Kidney (tissue), 14 donors: ENCODE data around the gene NRXN3. TPM values are rescaled to one million over a fixed set of nuclear protein-coding genes. Genes with fewer than 3 reads are reported as not detected.

Source experiments
- DNase-seq, 5 donors: peaks; one replicate each; pipeline ENCODE4 v3.0.0-alpha.2; 2013 to 2020
- FAIRE-seq: peaks from 2 replicates; lab custom pipeline; 2012; peaks lifted over from hg19 to GRCh38; lab: Jason Lieb, UNC
- H3K27ac ChIP-seq, 2 donors: one replicate each; pipeline ENCODE4 v1.7.0; 2013; ENCODE audit warnings: low read depth in 2 of 2, low read length in 2 of 2, inconsistent platforms in 1 of 2
- H3K27me3 ChIP-seq: one replicate; pipeline ENCODE4 v1.7.1; 2013; ENCODE audit warnings: low read length, inconsistent platforms; ENCODE audit not compliant: control insufficient read depth, insufficient read depth
- H3K36me3 ChIP-seq, 3 donors: one replicate each; pipeline versions ENCODE4 v1.7.0 to v1.7.1; 2013; ENCODE audit warnings: low read length in 3 of 3, control low read depth in 1 of 3, inconsistent platforms in 1 of 3; ENCODE audit not compliant: insufficient read depth in 3 of 3, control insufficient read depth in 2 of 3
- H3K4me1 ChIP-seq, 3 donors: one replicate each; pipeline versions ENCODE4 v1.7.0 to v1.7.1; 2013; ENCODE audit warnings: low read length in 3 of 3, inconsistent platforms in 1 of 3, low read depth in 1 of 3; ENCODE audit not compliant: control insufficient read depth in 2 of 3, insufficient read depth in 2 of 3
- H3K4me3 ChIP-seq, 3 donors: one replicate each; pipeline versions ENCODE4 v1.7.0 to v1.8.1; 2013; ENCODE audit warnings: low read length in 3 of 3, control low read depth in 1 of 3, inconsistent platforms in 1 of 3
- H3K9ac ChIP-seq, 3 donors: one replicate each; pipeline versions ENCODE4 v1.7.0 to v1.7.1; 2013; ENCODE audit warnings: low read length in 3 of 3, control low read depth in 1 of 3, inconsistent platforms in 1 of 3
- H3K9me3 ChIP-seq, 3 donors: one replicate each; pipeline versions ENCODE4 v1.7.0 to v1.7.1; 2013; ENCODE audit warnings: low read length in 3 of 3, control low read depth in 1 of 3, inconsistent platforms in 1 of 3; ENCODE audit not compliant: control insufficient read depth in 2 of 3, insufficient read depth in 1 of 3
- CTCF ChIP-seq: IDR thresholded peaks from 3 replicates; pipeline ENCODE4 v1.5.1; 2012; ENCODE audit warnings: mild to moderate bottlenecking, moderate library complexity, borderline replicate concordance; ENCODE audit not compliant: insufficient read depth; ENCODE audit errors: extremely low read depth
- intact Hi-C: fragments of 100-400 bp; cut with DNase I; formaldehyde crosslinking; loops from one replicate; pipeline ENCODE4 v1.11.1; 2022
- polyA plus RNA-seq: library from polyadenylated mRNA; stranded (reverse); fragments of 350-450 nt; fragmentation: Illumina TruSeq; extraction: RNeasy Lipid Tissue Mini Kit (QIAGEN cat#74804); gene quantifications from one replicate; pipeline ENCODE4 v1.2.3, GENCODE V29; 2014; ENCODE audit warnings: low read depth, low replicate concordance; ENCODE audit not compliant: insufficient read depth
- total RNA-seq: library from RNA; stranded (reverse); fragmentation: NEBNext Ultra II Directional; extraction: Animal tissue kit (Norgen Biotek cat#: 25700); gene quantifications from one replicate; pipeline ENCODE4 v1.2.1, GENCODE V29; 2021
- donor health status: control.
- donor health status: control.
- donor health status: control.
- donor health status: control.
- donor health status: control.
- donor health status: DM: yes; HTN: yes; CAD: no.
- donor health status: Normal renal cell carcinoma (clear cell type).

The NRXN3 gene
- total and polyA plus RNA-seq, 2 donors from 2014 or later, result 1.5 to 2.4 TPM

GRCh38 chr14:79468486-79468885, 1298.3 kb downstream of the NRXN3 start:
- Histone ChIP-seq H3K27me3 (no peaks in the 10 kb centered on the region), H3K9me3 (no peaks in the 10 kb centered on the region), H3K36me3 (no peaks in the 10 kb centered on the region), H3K27ac (no peak overlapping the region), H3K9ac (no peak overlapping the region), H3K4me1 (no peaks in the 10 kb centered on the region), H3K4me3 (no peak overlapping the region)
- intact Hi-C loops, result no loop called here
- no peak for FAIRE-seq
- TF ChIP-seq CTCF, result no peak
- DNase-seq, result peak in 3 of 5 donors; percentile 21 to 53 (median 49)

GRCh38 chr14:79473651-79474050, 1303.5 kb downstream of the NRXN3 start:
- FAIRE-seq (no peak), DNase-seq (no peak)
- H3K4me3 ChIP-seq, result no peak overlapping the region
- no peaks in the 10 kb centered on the region for H3K4me1 ChIP-seq
- intact Hi-C loops, result no loop called here
- H3K9me3 ChIP-seq, result no peaks in the 10 kb centered on the region
- no peak overlapping the region for H3K9ac ChIP-seq
- no peaks in the 10 kb centered on the region for H3K27me3 ChIP-seq
- no peak overlapping the region for H3K27ac ChIP-seq
- TF ChIP-seq CTCF, result no peak
- no peaks in the 10 kb centered on the region for H3K36me3 ChIP-seq

- H3K27me3 ChIP-seq, result no peaks in the 10 kb centered on the region
- no peak overlapping the region for H3K9ac ChIP-seq
- no peak overlapping the region for H3K4me3 ChIP-seq
- no peaks in the 10 kb centered on the region for H3K4me1 ChIP-seq
- H3K27ac ChIP-seq, result no peak overlapping the region
- H3K9me3 ChIP-seq, result no peaks in the 10 kb centered on the region
- no peak for TF ChIP-seq CTCF
- intact Hi-C loops, result no loop called here
- DNase-seq (no peak), FAIRE-seq (no peak)
- H3K36me3 ChIP-seq, result no peaks in the 10 kb centered on the region
Observed at GRCh38 chr14:79475887-79476532, 1305.8 kb downstream of the NRXN3 start.

GRCh38 chr14:79476552-79476951, 1306.4 kb downstream of the NRXN3 start:
- intact Hi-C loops, result no loop called here
- Histone ChIP-seq H3K9me3 (no peaks in the 10 kb centered on the region), H3K9ac (no peak overlapping the region), H3K4me1 (no peaks in the 10 kb centered on the region), H3K27me3 (no peaks in the 10 kb centered on the region), H3K4me3 (no peak overlapping the region), H3K36me3 (no peaks in the 10 kb centered on the region), H3K27ac (no peak overlapping the region)
- no peak for DNase-seq
- FAIRE-seq, result no peak
- TF ChIP-seq CTCF, result no peak
